Fibroblast of skin of back (primary cell): ENCODE results near the gene REEP1.
A peak's percentile ranks its signal among the peaks of the same experiment; 100 is the strongest.

ENCODE experiments used
- DNase-seq: peaks from one replicate; pipeline ENCODE4 v3.0.0-alpha.2; 2013

REEP1 gene

GRCh38 chr2:86305195-86305914 is 32.1 kb downstream of the REEP1 start:
- no peak for DNase-seq

- no peak for DNase-seq
Measured at GRCh38 chr2:86304416-86304815, 33.0 kb downstream of the REEP1 start.

GRCh38 chr2:86302320-86302719 is 35.1 kb downstream of the REEP1 start:
- DNase-seq, result no peak

GRCh38 chr2:86301711-86302202 is 35.7 kb downstream of the REEP1 start:
- no peak for DNase-seq

GRCh38 chr2:86301009-86301408 is 36.4 kb downstream of the REEP1 start:
- peak; percentile 12 for DNase-seq

GRCh38 chr2:86300496-86300895 is 36.9 kb downstream of the REEP1 start:
- no peak for DNase-seq

- DNase-seq, result no peak
Measured at GRCh38 chr2:86298411-86299390, 38.7 kb downstream of the REEP1 start.

- DNase-seq, result no peak
Measured at GRCh38 chr2:86297382-86298147, 39.9 kb downstream of the REEP1 start.

GRCh38 chr2:86296947-86297346 is 40.5 kb downstream of the REEP1 start:
- no peak for DNase-seq

- no peak for DNase-seq
Measured at GRCh38 chr2:86295066-86295465, 42.4 kb downstream of the REEP1 start.

GRCh38 chr2:86293612-86294011 is 43.8 kb downstream of the REEP1 start:
- no peak for DNase-seq

- DNase-seq, result no peak
Measured at GRCh38 chr2:86292571-86293515, 44.6 kb downstream of the REEP1 start.

- DNase-seq, result no peak
Measured at GRCh38 chr2:86291328-86291662, 46.1 kb downstream of the REEP1 start.

GRCh38 chr2:86290596-86291327 is 46.7 kb downstream of the REEP1 start:
- no peak for DNase-seq

- DNase-seq, result no peak
Measured at GRCh38 chr2:86286516-86286915, 50.9 kb downstream of the REEP1 start.

- DNase-seq, result no peak
Measured at GRCh38 chr2:86285981-86286380, 51.4 kb downstream of the REEP1 start.

- DNase-seq, result no peak
Measured at GRCh38 chr2:86285571-86285970, 51.9 kb downstream of the REEP1 start.

- no peak for DNase-seq
Measured at GRCh38 chr2:86284987-86285386, 52.4 kb downstream of the REEP1 start.

- no peak for DNase-seq
Measured at GRCh38 chr2:86284401-86284841, 53.0 kb downstream of the REEP1 start.

- no peak for DNase-seq
Measured at GRCh38 chr2:86283411-86284030, 53.9 kb downstream of the REEP1 start.
